ENCODE data around the gene HSD11B1L. TPM values are rescaled to one million over a fixed set of nuclear protein-coding genes. Genes with fewer than 3 reads are reported as not detected.

The HSD11B1L gene
- total RNA-seq, 1 experiment from 2014 or later, result 10.9 TPM

DNA sequence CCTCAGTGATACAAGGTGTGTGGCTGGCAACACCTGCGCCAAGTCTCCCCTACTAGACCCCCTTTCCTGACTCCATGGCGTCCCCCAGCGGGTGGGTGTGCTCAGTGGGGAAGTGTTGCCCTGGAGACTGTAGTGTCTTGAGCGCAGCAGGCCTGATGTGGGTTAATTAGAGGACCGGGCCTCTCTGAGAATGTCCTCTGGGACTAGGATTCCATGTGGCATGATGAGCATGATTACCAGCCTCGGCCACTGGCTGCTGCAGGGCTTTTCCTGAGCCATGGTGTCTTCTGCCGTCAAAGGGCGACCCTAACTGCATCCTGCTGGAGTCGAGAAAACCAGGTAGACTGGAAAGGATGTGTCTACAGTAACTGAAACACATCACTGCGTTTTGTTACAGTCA lies 28.6 kb upstream of the HSD11B1L start:
- ChIA-PET CTCF (no interaction called here), POLR2A (ENCODE audit: unreplicated experiment) (no interaction called here)
- Histone ChIP-seq H2AFZ (ENCODE audit: low read length) (no peak overlapping the region), H3K27me3 (ENCODE audit: low read length) (no peaks in the 10 kb centered on the region), H4K20me1 (ENCODE audit: low read length) (peaks cover 3% of the 10 kb centered on the region; the same call in 1 of the 2 replicates), H3K4me3 (ENCODE audit: low read length) (no peak overlapping the region), H3K9ac (ENCODE audit: low read length) (no peak overlapping the region), H3K4me1 (ENCODE audit: insufficient read depth, low read length) (no peaks in the 10 kb centered on the region), H3F3A (ENCODE audit: low read length, unreplicated experiment) (no peaks in the 10 kb centered on the region), H3K79me2 (ENCODE audit: low read length) (peaks cover 5% of the 10 kb centered on the region; the same call in 1 of the 2 replicates), H3K27ac (ENCODE audit: low read length) (no peak overlapping the region), H3K4me2 (ENCODE audit: low read length) (no peak overlapping the region), H3K36me3 (ENCODE audit: low read depth, low read length) (peaks cover 77% of the 10 kb centered on the region), H3K9me2 (replicated peaks; ENCODE audit: low read length) (no peaks in the 10 kb centered on the region), H3K9me3 (ENCODE audit: low read length) (no peaks in the 10 kb centered on the region)
- BruUV-seq (replicated peaks), result no TSS peak
- intact Hi-C loops (cut with micrococcal nuclease), result no loop called here
- ATAC-seq (no peak), DNase-seq (no peak)
- TF ChIP-seq, protein P1, sequence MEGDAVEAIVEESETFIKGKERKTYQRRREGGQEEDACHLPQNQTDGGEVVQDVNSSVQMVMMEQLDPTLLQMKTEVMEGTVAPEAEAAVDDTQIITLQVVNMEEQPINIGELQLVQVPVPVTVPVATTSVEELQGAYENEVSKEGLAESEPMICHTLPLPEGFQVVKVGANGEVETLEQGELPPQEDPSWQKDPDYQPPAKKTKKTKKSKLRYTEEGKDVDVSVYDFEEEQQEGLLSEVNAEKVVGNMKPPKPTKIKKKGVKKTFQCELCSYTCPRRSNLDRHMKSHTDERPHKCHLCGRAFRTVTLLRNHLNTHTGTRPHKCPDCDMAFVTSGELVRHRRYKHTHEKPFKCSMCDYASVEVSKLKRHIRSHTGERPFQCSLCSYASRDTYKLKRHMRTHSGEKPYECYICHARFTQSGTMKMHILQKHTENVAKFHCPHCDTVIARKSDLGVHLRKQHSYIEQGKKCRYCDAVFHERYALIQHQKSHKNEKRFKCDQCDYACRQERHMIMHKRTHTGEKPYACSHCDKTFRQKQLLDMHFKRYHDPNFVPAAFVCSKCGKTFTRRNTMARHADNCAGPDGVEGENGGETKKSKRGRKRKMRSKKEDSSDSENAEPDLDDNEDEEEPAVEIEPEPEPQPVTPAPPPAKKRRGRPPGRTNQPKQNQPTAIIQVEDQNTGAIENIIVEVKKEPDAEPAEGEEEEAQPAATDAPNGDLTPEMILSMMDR (conservative IDR thresholded peaks at IDR 0.05; ENCODE audit: low read depth, low read length), result no peak
- no peak for TF ChIP-seq EZH2phosphoT487 (IDR thresholded peaks at IDR 0.05; ENCODE audit: borderline replicate concordance, low read length)
- TF ChIP-seq EZH2 (IDR thresholded peaks at IDR 0.05; ENCODE audit: low read length, unreplicated experiment), result no peak

DNA sequence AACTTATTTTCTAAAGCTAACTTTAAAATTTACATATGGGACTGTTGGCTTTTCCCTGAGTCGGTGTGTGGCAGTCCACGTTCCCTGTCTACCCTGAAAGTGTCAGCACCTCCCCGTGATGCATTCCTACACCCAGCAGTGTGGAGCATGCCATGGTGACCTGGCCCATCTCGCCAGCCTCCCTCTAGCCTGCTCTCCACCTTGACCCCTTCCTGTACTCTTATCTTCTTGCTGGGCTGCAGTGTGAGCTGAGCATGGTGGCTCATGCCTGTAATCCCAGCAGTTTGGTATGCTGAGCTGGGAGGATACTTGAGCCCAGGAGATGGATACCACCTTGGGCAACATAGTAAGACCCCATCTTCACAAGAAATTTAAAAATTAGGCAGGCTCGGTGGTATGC lies 25.9 kb upstream of the HSD11B1L start:
- ChIA-PET POLR2A (ENCODE audit: unreplicated experiment) (no interaction called here), CTCF (no interaction called here)
- ATAC-seq (no peak), DNase-seq (no peak)
- Histone ChIP-seq H3K36me3 (ENCODE audit: low read depth, low read length) (peaks cover 75% of the 10 kb centered on the region), H4K20me1 (ENCODE audit: low read length) (peaks cover 3% of the 10 kb centered on the region; the same call in 1 of the 2 replicates), H3K27ac (ENCODE audit: low read length) (no peak overlapping the region), H3K79me2 (ENCODE audit: low read length) (no peaks in the 10 kb centered on the region; the same call in 1 of the 2 replicates), H3K9me2 (replicated peaks; ENCODE audit: low read length) (no peaks in the 10 kb centered on the region), H3K9me3 (ENCODE audit: low read length) (no peaks in the 10 kb centered on the region), H3K4me3 (ENCODE audit: low read length) (no peak overlapping the region), H3K4me2 (ENCODE audit: low read length) (no peak overlapping the region), H2AFZ (ENCODE audit: low read length) (no peak overlapping the region), H3K4me1 (ENCODE audit: insufficient read depth, low read length) (no peaks in the 10 kb centered on the region), H3K27me3 (ENCODE audit: low read length) (no peaks in the 10 kb centered on the region), H3K9ac (ENCODE audit: low read length) (no peak overlapping the region), H3F3A (ENCODE audit: low read length, unreplicated experiment) (no peaks in the 10 kb centered on the region)
- TF ChIP-seq EZH2phosphoT487 (IDR thresholded peaks at IDR 0.05; ENCODE audit: borderline replicate concordance, low read length), result no peak
- TF ChIP-seq, protein P1 (conservative IDR thresholded peaks at IDR 0.05; ENCODE audit: low read depth, low read length), result no peak
- intact Hi-C loops (cut with micrococcal nuclease), result no loop called here
- no TSS peak for BruUV-seq (replicated peaks)

DNA sequence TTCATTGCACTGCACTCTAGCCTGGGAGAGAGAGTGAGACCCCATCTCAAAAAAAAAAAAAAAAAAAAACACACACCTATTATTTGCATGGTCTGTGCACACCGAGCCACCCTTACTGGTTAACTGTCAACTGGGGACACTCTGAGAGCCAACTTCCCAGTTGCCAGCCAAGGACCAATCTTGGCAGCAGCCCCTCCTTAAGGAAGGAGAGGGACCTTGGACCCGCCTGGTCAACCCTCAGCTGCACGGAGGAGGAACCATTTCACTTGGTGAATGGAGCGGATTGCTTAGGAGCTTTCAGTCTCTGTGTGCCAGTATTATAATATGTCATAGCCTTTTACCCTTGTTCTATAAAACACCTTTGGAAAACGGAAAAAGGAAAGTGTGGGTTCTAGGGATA lies 25.4 kb upstream of the HSD11B1L start:
- no peak for ATAC-seq
- H3K27me3 ChIP-seq (ENCODE audit: low read length), result no peaks in the 10 kb centered on the region
- DNase-seq, result no peak
- H3K9ac ChIP-seq (ENCODE audit: low read length), result no peak overlapping the region
- no peak for TF ChIP-seq EZH2 (IDR thresholded peaks at IDR 0.05; ENCODE audit: low read length, unreplicated experiment)
- TF ChIP-seq, protein P1 (conservative IDR thresholded peaks at IDR 0.05; ENCODE audit: low read depth, low read length), result no peak
- POLR2A ChIA-PET (ENCODE audit: unreplicated experiment), result no interaction called here
- intact Hi-C loops (cut with micrococcal nuclease), result no loop called here
- BruUV-seq (replicated peaks), result no TSS peak
- CTCF ChIA-PET, result no interaction called here
- no peaks in the 10 kb centered on the region for H3K9me3 ChIP-seq (ENCODE audit: low read length)
- H3K4me1 ChIP-seq (ENCODE audit: insufficient read depth, low read length), result no peaks in the 10 kb centered on the region
- H3K9me2 ChIP-seq (replicated peaks; ENCODE audit: low read length), result no peaks in the 10 kb centered on the region
- H3K4me3 ChIP-seq (ENCODE audit: low read length), result no peak overlapping the region
- H3K79me2 ChIP-seq (ENCODE audit: low read length), result no peaks in the 10 kb centered on the region
- no peak overlapping the region for H2AFZ ChIP-seq (ENCODE audit: low read length)
- H4K20me1 ChIP-seq (ENCODE audit: low read length), result peaks cover 3% of the 10 kb centered on the region; the same call in 1 of the 2 replicates
- no peak overlapping the region for H3K4me2 ChIP-seq (ENCODE audit: low read length)
- peaks cover 76% of the 10 kb centered on the region for H3K36me3 ChIP-seq (ENCODE audit: low read depth, low read length)
- H3K27ac ChIP-seq (ENCODE audit: low read length), result no peak overlapping the region
- no peaks in the 10 kb centered on the region for H3F3A ChIP-seq (ENCODE audit: low read length, unreplicated experiment)
